Liver (tissue), 3 donors: ENCODE measurements around the gene RAPGEF4.

Experiments
- CTCF ChIP-seq: fragments of 150-350 bp; IDR thresholded peaks from 2 replicates; pipeline ENCODE4 v1.5.1; 2017; ENCODE audit warnings: improper control_type of control experiment, low read depth, low read length; ENCODE audit not compliant: missing input control
- GABPA ChIP-seq, 2 donors: IDR thresholded peaks in 1 of 2; conservative IDR thresholded peaks in 1 of 2; 2 replicates each; pipeline ENCODE4 v1.6.1; 2016; ENCODE audit warnings: antibody characterized with exemption in 2 of 2, mild to moderate bottlenecking in 1 of 2, moderate library complexity in 1 of 2
- REST ChIP-seq: IDR thresholded peaks from 2 replicates; pipeline ENCODE4 v1.6.1; 2016; ENCODE audit warnings: antibody characterized with exemption, mild to moderate bottlenecking
- TAF1 ChIP-seq: conservative IDR thresholded peaks from 2 replicates; pipeline ENCODE4 v1.6.1; 2016; ENCODE audit warnings: antibody characterized with exemption, mild to moderate bottlenecking
- donor health status: healthy.
- donor health status: healthy.

GRCh38 chr2:172774302-172774701, 38.7 kb downstream of the RAPGEF4 start:
- no peak for TF ChIP-seq CTCF
- no peak for TF ChIP-seq GABPA (IDR thresholded peaks at IDR 0.05 in 1 of 2, conservative IDR thresholded peaks at IDR 0.05 in 1 of 2)
- no peak for TF ChIP-seq REST
- no peak for TF ChIP-seq TAF1
